NT2/D1 (cell line): ENCODE measurements around the gene DUSP22.

Experiments
- SUZ12 ChIP-seq: IDR thresholded peaks from 2 replicates; pipeline ENCODE4 v1.6.1; 2011; ENCODE audit not compliant: insufficient read length, insufficient read depth; ENCODE audit errors: extremely low read depth
- ZNF274 ChIP-seq: IDR thresholded peaks from 2 replicates; pipeline ENCODE4 v1.6.1; 2011; ENCODE audit warnings: mild to moderate bottlenecking, low read depth, low read length

GRCh38 chr6:318243-318890, 26.1 kb downstream of the DUSP22 start:
- TF ChIP-seq ZNF274, result no peak
- TF ChIP-seq SUZ12, result no peak
